GM13977 (cell line): ENCODE measurements around the gene SCGB3A1.

Experiments
- DNase-seq: peaks from one replicate; pipeline ENCODE4 v3.0.0; 2012; ENCODE audit warnings: low spot score
- CTCF ChIP-seq: IDR thresholded peaks from 2 replicates; pipeline ENCODE4 v1.5.1; 2012; ENCODE audit warnings: mild to moderate bottlenecking, control low read depth; ENCODE audit not compliant: insufficient read depth; ENCODE audit errors: extremely low read depth, missing control alignments
- in situ Hi-C: fragments of 300-500 bp; cut with MboI; formaldehyde crosslinking; loops from one replicate; pipeline ENCODE4 v1.12.0; 2022; ENCODE audit warnings: low sequenced_read_pairs, low pct_unique_long_range_greater_than_20kb, mixed read lengths, inconsistent platforms; ENCODE audit not compliant: unreplicated experiment

Gene SCGB3A1

DNA sequence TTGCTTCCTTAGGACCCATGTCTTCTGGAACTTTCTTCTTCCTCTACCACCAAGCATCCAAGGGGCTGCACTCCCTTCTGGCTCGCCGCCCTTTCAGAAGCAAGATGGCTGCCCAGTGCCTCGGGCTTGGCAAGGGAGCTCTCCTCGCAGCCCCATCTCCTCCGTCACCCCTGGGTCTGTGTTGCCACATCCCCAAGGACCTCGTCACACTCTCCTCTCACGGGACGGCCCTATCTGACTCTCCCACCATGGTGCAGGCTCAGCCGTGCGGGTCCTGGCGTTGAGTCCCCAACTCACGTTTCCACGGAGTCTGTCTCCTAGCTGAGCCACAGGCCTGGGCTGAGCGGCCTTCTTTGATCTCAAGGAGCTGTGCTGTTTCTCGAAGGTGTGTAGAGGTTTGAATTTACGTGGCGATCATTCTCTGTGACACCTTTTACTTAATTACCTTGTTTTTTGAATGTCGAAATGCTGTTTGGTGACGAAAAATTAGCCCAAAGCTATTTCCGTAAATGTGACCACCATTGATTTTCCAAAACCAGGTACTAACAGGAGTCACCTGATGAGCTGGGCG, 15.0 kb upstream of the SCGB3A1 start:
- in situ Hi-C loops: no loop called here
- DNase-seq: no peak
- no peak for TF ChIP-seq CTCF

DNA sequence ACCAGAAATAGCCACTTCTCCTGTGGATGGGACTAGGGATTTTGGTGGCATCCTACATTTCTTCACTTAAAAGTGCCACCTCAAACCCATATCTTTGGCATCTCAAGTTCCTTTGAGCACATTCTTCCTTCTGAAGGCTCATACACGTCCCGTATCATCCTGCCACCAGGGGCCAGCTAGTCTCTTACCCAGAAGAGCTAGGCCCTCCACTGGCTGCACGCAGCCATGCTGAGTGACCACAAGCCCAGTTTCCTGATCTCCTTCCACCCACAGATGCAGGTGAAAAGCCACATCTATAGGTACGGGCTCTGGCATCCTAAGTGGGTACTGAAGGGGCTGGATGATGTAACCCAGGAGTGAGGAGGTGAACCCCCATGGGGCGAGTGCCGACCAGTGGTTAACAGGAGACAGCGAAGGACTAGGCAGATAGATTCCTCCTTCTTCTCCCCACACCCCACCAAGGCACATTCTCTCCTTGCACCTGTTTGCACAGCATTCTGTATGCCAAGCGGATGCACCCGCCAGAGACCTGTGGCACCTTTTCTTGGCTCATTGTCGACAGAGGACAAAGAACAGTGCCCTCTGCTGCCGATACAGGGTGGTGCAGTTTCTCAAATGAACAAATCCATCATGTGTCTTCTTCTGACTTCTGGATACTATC, 14.4 kb upstream of the SCGB3A1 start:
- in situ Hi-C loops: no loop called here
- peak; percentile 76 for TF ChIP-seq CTCF
- DNase-seq: peak; percentile 85

GRCh38 chr5:180604271-180604670, 13.0 kb upstream of the SCGB3A1 start:
- TF ChIP-seq CTCF: no peak
- no peak for DNase-seq
- in situ Hi-C loops: no loop called here

DNA sequence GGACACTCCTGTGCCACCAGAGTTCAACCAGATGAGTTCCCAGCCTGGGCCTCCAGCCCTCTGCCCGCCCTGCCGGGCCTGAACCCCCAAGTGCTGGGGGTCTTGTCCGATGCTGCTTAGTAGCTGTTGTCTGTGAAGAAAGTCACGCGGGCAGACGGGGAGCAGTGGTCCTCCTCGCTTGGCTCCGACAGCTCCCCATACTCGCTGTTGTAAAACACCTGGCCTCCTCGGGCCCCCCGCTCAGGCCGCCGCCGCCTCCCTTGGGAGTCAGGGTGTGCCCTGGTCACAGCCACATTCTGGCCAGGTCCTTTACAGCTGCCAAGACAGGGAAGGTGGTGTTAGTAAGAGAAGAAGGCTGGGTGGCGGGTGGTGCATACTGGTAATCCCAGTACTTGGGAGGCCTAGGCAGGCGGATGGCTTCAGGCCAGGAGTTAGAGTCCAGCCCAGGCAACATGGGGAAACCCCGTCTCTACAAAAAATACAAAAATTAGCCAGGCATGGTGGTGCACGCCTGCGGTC, 11.8 kb upstream of the SCGB3A1 start:
- no peak for TF ChIP-seq CTCF
- DNase-seq: no peak
- in situ Hi-C loops: no loop called here

DNA sequence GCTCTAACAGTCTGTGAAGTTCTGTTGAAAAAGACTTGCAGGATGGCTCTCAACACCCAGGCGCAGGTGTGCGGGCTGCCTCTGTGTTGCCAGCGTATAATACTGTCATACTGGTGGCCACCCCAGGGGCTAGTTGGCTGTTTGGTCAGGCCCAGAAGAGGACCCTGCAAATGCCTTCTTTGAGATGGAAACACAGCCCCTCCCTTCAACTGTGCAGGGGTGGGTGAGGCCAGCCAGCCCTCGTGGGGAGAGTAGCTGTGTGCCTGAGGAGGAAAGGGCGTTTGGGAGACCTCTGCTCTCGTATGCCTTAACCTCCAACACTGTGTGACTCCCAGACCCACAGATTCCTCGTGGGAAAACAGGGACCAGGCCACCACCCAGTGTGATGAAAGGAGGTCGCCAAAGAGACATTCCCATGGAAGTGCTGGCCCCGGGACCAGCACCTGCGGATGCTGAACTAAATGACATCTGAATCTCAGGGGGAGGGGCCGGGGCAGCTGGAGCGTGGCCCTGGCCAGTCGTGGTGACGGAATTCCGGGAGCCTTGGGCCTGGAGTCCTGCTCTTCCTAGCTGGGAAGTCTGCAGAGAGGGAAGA, 11.3 kb upstream of the SCGB3A1 start:
- in situ Hi-C loops: no loop called here
- TF ChIP-seq CTCF: no peak
- peak; percentile 25 for DNase-seq

DNA sequence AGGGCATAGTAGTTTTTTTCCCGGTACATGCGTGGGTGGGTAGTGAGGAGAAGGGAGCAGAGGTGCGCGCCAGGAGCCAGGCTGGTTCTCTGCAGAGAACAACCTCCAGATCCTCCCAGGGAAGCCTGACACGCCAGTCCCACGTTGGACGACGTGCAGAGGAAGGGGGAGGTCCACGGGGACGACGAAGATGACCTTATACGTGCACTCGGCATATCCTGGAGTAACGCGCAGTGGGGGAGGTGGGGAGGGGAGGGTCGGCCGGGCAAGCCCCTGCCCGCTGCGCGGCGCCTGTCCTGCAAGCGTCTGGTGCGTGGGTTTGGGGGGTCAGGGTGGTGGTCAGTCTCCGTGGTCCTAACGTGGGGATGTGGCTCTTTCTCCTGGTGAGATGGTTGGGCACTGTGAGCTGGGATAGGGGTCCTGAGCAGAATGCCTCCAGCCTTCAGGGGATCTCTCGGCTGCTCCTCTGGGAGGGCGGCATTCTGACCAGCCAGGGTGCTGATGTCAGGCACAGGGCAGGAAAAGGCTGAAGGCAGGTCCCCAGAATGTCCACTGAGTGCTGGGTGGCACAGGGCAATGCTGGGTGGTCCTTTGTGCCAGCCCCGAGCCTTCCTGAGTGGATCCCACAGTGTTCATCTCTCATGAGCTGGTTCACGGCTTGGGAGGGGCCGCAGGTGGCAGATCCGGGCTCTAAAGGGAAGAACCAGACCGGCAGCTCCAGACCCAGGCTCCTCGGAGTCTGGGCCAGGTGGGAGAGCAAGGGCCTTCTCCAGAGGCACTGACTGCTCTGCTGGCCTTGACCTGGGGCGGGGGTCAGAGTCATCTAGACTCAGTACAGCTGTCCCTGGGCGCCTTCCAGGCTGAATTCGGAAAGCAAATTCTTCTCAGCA, 10.5 kb upstream of the SCGB3A1 start:
- peak; percentile 28 for DNase-seq
- no peak for TF ChIP-seq CTCF
- in situ Hi-C loops: no loop called here
